Neutrophil (primary cell): Measurements from ENCODE around the gene SDCCAG8.

Source experiments
- H3K27ac ChIP-seq: fragments of 200-600 bp; sonication (generic); 2 replicates; pipeline ENCODE4 v1.5.1; 2016; ENCODE audit warnings: mild to moderate bottlenecking, moderate library complexity
- H3K27me3 ChIP-seq: fragments of 200-600 bp; sonication (generic); 2 replicates; pipeline ENCODE4 v1.6.0; 2016; ENCODE audit warnings: mild to moderate bottlenecking
- H3K36me3 ChIP-seq: fragments of 200-600 bp; sonication (generic); 2 replicates; pipeline ENCODE4 v1.5.1; 2017
- H3K4me1 ChIP-seq, 2 experiments: fragments of 200-600 bp in 1 of 2; sonication (generic) in 1 of 2; 1 replicate in 1 of 2; 2 replicates in 1 of 2; pipeline versions ENCODE4 v1.5.1 to v1.6.1; 2013 to 2016; ENCODE audit warnings: low read depth in 1 of 2, low read length in 1 of 2, mild to moderate bottlenecking in 1 of 2, moderate library complexity in 1 of 2; ENCODE audit not compliant: control insufficient read depth in 1 of 2, insufficient read depth in 1 of 2
- H3K4me3 ChIP-seq, 2 experiments: fragments of 200-600 bp in 1 of 2; sonication (generic) in 1 of 2; 1 replicate in 1 of 2; 2 replicates in 1 of 2; pipeline ENCODE4 v1.5.1; 2013 to 2016; ENCODE audit warnings: low read depth in 1 of 2, low read length in 1 of 2, mild to moderate bottlenecking in 1 of 2, moderate library complexity in 1 of 2
- H3K9me3 ChIP-seq: fragments of 200-600 bp; sonication (generic); 2 replicates; pipeline ENCODE4 v1.5.1; 2016
- TF ChIP-seq, protein P1 (sequence below): fragments of 200-600 bp; sonication (generic); IDR thresholded peaks from 2 replicates; pipeline ENCODE4 v1.5.1; 2016; ENCODE audit warnings: antibody characterized with exemption

SDCCAG8 gene

GRCh38 chr1:243272401-243272800 is 16.6 kb downstream of the SDCCAG8 start:
- peaks cover 35% of the 10 kb centered on the region in 2 experiments for H3K4me1 ChIP-seq

GRCh38 chr1:243273506-243273905 is 17.7 kb downstream of the SDCCAG8 start:
- Histone ChIP-seq H3K4me3 (no peak overlapping the region), H3K27ac (no peak overlapping the region), H3K9me3 (no peaks in the 10 kb centered on the region), H3K4me1 (peaks cover 24% of the 10 kb centered on the region in 2 experiments), H3K36me3 (peaks cover 3% of the 10 kb centered on the region), H3K27me3 (no peaks in the 10 kb centered on the region)
- TF ChIP-seq, protein P1, sequence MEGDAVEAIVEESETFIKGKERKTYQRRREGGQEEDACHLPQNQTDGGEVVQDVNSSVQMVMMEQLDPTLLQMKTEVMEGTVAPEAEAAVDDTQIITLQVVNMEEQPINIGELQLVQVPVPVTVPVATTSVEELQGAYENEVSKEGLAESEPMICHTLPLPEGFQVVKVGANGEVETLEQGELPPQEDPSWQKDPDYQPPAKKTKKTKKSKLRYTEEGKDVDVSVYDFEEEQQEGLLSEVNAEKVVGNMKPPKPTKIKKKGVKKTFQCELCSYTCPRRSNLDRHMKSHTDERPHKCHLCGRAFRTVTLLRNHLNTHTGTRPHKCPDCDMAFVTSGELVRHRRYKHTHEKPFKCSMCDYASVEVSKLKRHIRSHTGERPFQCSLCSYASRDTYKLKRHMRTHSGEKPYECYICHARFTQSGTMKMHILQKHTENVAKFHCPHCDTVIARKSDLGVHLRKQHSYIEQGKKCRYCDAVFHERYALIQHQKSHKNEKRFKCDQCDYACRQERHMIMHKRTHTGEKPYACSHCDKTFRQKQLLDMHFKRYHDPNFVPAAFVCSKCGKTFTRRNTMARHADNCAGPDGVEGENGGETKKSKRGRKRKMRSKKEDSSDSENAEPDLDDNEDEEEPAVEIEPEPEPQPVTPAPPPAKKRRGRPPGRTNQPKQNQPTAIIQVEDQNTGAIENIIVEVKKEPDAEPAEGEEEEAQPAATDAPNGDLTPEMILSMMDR, result no peak

More at GRCh38 chr1:243272401-243272800, 16.6 kb downstream of the SDCCAG8 start:
- H3K27ac ChIP-seq, result no peak overlapping the region
- peaks cover 3% of the 10 kb centered on the region for H3K36me3 ChIP-seq
- no peak overlapping the region for H3K4me3 ChIP-seq
- TF ChIP-seq, protein P1, result no peak
- no peaks in the 10 kb centered on the region for H3K9me3 ChIP-seq
- no peaks in the 10 kb centered on the region for H3K27me3 ChIP-seq

DNA sequence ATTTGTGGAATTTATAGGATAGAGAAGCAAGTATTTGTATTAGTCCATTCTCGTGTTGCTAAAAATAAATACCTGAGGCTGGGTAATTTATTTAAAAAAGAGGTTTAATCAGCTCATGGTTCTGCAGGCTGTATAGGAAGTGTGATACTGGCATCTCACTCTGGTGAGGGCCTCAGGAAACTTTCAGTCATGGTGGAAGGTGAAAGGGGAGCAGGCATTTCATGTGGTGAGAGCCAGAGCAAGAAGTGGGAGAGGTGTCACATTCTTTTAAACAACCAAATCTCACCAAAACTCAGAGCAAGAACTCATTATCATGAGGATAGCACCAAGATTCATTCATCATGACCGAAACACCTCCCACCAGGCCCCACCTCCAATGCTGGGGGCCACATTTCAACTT is 18.1 kb downstream of the SDCCAG8 start:
- H3K27me3 ChIP-seq, result no peaks in the 10 kb centered on the region
- peaks cover 3% of the 10 kb centered on the region for H3K36me3 ChIP-seq
- no peak overlapping the region for H3K4me3 ChIP-seq
- H3K9me3 ChIP-seq, result no peaks in the 10 kb centered on the region
- TF ChIP-seq, protein P1, result no peak
- no peak overlapping the region for H3K27ac ChIP-seq
- H3K4me1 ChIP-seq, result peaks cover 19% of the 10 kb centered on the region in 2 experiments

DNA sequence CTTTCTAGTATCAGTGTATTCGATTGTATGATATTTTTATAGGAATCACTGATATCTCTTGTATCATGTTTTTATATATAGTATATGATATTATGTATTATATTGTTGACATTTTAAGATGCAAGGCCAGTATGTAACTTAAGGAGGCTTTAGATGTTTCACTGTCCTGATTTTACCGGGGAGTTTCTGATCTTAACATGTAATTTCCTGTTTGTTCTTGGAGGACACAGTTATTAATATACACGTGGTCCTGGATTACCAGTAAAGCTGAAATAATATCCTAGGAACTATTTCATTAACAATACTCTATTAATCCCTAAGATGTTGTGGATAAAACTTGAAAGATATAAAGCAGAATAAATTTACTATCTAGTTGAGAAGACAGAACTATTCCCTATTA is 19.5 kb downstream of the SDCCAG8 start:
- Histone ChIP-seq H3K4me1 (peaks cover 6 to 7% of the 10 kb centered on the region in 2 experiments), H3K36me3 (peaks cover 3% of the 10 kb centered on the region), H3K9me3 (no peaks in the 10 kb centered on the region), H3K27ac (no peak overlapping the region), H3K27me3 (no peaks in the 10 kb centered on the region), H3K4me3 (no peak overlapping the region)
- TF ChIP-seq, protein P1, result no peak

DNA sequence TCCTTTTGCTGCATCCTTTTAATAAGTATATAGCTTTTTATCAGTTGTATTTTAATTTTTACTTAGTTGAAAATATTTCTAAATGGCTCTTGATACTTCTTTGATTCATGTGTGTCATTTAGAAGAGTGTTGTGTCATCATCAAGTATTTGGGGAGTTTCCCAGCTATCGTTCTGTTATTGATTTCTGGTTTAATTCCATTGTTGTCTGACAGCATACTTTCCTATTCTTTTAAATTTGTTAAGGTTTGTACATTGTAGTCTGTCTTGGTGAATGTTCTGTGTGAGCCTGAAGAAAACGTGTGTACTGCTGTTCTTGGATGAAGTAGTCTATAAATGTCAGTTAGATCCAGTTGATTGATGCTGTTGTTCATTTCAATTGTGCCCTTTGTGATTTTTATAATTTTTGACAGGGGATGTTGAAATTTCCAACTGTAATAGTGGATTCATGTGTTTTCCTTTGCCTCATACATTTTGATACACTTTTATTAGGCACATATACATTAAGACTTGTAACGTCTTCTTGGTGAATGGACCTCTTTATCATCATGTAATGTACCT is 24.8 kb downstream of the SDCCAG8 start:
- Histone ChIP-seq H3K4me1 (peaks cover 17 to 18% of the 10 kb centered on the region in 2 experiments), H3K27me3 (no peaks in the 10 kb centered on the region), H3K36me3 (no peaks in the 10 kb centered on the region), H3K27ac (no peak overlapping the region), H3K9me3 (no peaks in the 10 kb centered on the region), H3K4me3 (no peak overlapping the region)
- TF ChIP-seq, protein P1, result no peak
